ENCODE data around the gene CAD.
"Not testable (repeated sequence)": the region's sequence is repeated elsewhere in the genome, so short reads cannot be mapped to it uniquely, and the experiment has no call there.

CAD gene

GRCh38 chr2:27261241-27261925 is 44.2 kb downstream of the CAD start:
- DNase-seq: no peak

GRCh38 chr2:27261926-27262298 is 44.7 kb downstream of the CAD start:
- no peak for DNase-seq

DNA sequence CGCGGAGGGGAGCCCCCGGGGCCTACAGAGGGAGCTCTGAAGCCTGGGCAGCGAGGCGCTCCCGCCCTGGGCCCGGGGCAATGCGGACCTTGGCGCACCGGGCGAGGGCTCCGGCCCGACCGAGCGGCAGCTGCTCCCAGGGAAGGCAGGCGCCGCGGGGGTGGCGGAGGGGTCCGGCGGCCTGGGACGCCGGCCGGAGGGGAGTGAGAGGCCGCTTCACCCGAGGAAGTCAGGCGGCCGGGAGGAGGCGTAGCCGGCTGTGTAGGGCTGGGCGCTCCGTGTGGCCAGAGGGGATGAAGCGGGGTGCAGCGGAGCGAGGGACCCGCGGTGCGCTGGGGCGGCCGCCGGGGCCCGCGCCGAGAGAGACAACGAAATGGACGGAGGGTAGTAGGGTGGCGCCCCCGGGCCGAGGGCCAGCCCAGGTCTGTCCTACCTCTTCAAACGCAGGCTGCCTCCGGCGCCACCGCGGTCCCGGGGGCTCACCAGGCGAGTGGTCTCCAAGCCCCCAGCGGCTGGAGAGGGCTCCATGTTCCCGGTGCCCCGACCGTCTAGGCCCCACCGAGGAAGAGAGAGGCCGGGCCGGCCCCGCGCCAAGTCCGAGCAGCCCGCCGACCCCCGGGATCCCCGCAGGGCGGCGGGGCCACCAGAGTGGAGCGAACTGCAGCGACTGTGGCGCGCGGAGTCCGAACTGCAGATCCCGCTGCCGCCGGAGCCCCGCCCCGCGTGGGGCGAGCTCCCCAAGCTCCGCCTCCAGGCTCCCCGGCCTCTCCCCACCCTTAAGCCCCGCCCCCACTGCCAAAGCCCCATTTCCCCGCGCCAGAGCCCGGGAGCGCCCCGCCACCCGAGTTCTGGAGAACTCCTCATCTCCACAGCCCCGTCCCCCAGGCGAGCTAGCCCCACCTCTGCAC is 45.5 kb downstream of the CAD start, which contains the start of gene SLC30A3:
Gene SLC30A3, minus strand, starts transcription at position 669 of the 908 bp plus-strand sequence. Its CDS starts 141 bp downstream, at position 528.
- DNase-seq: peak; percentile 86

- no peak for DNase-seq
Measured at GRCh38 chr2:27263287-27264252, 46.4 kb downstream of the CAD start.

DNA sequence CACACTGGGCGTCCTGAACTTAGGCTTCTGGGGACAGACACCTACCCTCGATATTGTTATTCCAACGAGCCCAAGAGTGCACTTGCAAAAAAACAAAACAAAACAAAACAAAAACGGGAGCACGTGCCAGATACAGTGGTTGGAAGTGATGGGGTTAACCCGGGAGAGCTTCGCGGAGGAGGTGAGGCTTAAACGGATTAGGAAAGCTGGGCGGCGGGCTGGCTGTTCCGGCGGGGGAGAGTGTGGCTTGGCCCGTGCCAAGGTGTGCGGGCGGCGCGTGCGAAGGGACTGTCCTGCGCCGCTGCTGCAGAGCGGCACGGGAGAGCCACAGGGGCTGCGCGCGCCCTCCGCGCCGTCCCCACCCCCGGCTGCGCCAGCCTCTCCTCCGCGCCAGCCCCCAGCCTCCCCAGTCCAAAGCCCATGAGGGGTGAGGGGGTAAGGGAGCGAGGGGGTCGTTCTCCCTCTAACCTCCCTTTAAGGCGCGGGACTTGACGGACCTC is 47.1 kb downstream of the CAD start:
- no peak for DNase-seq

- peak; percentile 88 for DNase-seq
Measured at GRCh38 chr2:27264753-27265535, 47.8 kb downstream of the CAD start.

DNA sequence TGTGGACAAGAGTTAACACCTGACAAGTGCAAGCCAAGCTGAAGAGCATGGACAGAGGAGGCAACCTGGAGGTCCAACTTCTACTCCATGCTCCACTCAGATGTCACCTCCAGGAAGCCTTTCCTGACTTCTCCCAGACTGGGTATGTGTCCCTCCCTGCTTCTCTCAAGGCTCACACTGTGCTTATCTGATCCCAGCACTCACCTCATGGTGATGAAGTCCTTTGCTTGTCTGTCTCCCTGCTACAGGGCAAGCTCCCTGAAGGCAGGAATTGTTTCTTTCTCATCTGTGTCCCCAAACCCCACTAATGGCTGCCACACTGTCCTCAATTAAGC is 48.3 kb downstream of the CAD start:
- no peak for DNase-seq

DNA sequence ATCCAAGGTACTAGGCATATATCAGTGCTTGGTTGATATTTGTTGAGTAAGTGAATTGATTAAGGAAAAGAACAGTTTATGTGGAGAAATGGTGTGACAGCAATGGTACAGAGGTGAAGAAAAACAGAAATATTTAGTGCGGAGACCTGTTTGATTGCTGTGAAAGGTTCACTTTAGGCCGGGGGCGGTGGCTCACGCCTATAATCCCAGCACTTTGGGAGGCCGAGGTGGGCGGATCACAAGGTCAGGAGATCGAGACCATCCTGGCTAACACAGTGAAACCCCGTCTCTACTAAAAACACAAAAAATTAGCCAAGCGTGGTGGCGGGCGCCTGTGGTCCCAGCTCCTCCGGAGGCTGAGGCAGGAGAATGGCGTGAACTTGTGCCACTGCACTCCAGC is 51.1 kb downstream of the CAD start:
- not testable (repeated sequence) for DNase-seq

GRCh38 chr2:27270131-27270530 is 53.0 kb downstream of the CAD start:
- DNase-seq: no peak

DNA sequence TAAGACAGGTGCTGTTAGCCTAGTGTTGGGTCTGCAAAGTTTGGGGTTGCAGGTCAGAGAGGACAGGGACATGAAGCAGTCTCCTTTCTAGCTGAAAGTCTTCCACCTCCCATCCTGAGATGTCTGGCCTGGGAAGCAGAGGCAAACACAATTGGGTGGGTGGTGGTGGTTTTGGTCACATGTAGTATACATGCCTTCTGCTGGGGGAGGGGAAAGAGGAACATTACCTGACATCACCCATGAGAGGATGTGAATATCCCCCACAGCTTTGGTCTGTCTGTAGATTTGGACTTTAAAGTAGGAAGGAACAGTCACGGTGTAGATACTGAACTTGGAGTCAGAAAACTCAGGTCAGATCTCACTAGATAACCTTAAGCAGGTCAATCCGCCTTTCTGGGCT is 53.5 kb downstream of the CAD start:
- DNase-seq: no peak

DNA sequence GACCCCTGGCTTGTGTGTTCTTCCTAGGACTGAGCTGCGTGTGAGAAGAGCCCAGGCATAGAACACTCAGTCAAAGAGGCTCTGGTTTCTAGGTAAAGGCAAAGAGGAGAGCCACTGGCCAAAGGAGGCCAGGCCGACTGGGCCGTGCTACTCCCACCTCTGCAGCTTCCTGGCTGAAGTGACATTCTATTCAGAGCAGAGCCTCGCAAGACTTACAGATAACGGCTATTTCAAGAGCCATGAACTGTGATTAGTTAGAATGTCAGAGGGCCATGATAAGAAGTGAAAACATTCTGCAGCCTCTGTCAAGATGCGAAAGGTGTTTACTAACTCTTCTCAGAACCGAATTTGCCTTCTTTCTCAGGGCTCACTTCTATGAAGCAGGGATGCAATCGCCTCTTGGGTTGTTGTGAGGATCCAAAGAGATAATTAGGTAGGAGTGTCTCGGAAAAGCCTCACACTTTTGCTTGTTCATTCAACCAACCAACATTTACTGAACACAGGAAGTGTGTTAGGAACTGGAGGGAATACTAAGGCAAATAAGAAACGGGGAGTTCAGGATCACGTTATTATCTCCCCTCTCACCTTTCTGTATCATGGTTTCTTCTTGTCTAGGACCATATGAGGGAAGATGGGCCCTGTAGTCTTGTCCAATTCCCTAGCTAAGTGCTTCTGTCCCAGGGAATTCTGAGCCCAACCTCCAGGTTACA is 54.6 kb downstream of the CAD start:
- DNase-seq: no peak

GRCh38 chr2:27272537-27273522 is 55.7 kb downstream of the CAD start:
- DNase-seq: not testable (repeated sequence)

- no peak for DNase-seq
Measured at GRCh38 chr2:27275211-27276150, 58.3 kb downstream of the CAD start, which contains the start of gene DNAJC5G. Gene DNAJC5G, plus strand, starts transcription at chr2:27275433. Its CDS starts 1,296 bp downstream, at chr2:27276729.

GRCh38 chr2:27278010-27278409 is 60.8 kb downstream of the CAD start:
- no peak for DNase-seq

- no peak for DNase-seq
Measured at GRCh38 chr2:27280826-27281225, 63.7 kb downstream of the CAD start.

DNA sequence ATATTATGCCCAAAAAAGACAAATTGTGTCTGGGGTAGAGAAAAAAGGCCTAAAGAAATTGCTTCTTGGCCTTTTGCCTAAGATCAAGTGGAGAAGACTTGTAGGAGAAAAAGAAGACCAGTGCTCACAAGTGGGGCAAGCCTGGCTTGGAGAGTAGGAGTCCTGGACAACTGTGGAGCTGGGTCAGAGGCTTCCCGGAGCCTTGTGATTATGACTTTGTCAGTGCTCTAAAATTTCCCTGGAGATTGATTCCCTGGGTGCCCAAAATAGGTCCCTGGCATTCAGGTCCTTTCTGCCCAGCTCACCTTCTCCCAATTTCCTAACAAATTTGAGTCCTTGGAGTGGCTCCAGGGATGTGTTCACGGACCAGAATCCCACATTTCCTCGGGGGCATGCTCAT is 64.3 kb downstream of the CAD start:
- no peak for DNase-seq

DNA sequence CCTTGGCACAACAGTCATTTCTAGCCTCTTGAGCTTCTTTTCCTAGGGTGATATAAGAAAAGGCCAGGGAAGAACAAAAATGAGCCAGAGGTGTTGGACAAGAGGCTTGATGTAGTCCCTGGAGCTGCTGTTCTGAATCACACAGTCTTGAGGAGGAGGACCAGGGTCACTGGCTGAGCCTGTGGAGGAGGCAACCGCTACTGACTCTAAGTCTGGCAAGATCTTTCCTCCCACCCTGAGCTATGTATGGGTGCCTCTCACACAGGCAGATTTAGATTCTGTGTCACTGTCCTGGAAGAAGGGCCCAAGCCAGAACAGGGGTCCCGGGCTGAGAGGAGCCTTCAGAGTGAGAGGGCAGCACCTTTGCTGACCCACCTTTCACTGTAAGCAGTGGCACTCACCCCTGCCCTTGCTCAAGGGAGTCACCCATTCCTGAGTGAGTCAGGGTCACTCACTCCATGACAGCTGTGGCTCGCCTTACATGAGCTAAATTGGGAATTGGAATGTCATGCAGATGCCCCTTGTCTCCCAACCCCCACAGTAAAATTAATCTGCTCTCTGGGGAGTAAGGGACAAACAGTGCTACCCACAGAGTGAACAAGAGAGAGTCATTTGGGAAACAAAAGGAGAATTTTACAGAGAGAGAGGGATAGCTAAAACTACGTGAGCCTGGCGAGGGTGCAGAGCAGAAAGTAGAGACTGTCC is 64.8 kb downstream of the CAD start, which contains the start of gene TRIM54:
Gene TRIM54, plus strand, starts transcription at position 575 of the 705 bp plus-strand sequence. CDS start 303 bp downstream, outside the sequence.
- DNase-seq: no peak

- DNase-seq: no peak
Measured at GRCh38 chr2:27282892-27283291, 65.7 kb downstream of the CAD start.
